ENCODE measurements around the gene KRT81.

The KRT81 gene

GRCh38 chr12:52291267-52291935 is at the start of gene KRT81:
KRT81 (minus strand) TSS chr12:52291534; CDS start chr12:52291465, 69 bp downstream.
- no peak for DNase-seq (ENCODE audit: low read depth in 2 of 2)

GRCh38 chr12:52338241-52338960 is 47.1 kb upstream of the KRT81 start:
- DNase-seq (ENCODE audit: low read depth in 2 of 2) = no peak

- DNase-seq (ENCODE audit: low read depth in 2 of 2) = no peak
These were observed 45.7 kb upstream of the KRT81 start for GRCh38 chr12:52337054-52337453.

GRCh38 chr12:52336641-52337040 is 45.3 kb upstream of the KRT81 start:
- DNase-seq (ENCODE audit: low read depth in 2 of 2) = no peak

GRCh38 chr12:52335598-52336262 is 44.4 kb upstream of the KRT81 start:
- DNase-seq (ENCODE audit: low read depth in 2 of 2) = no peak

- DNase-seq (ENCODE audit: low read depth in 2 of 2) = no peak
These were observed 42.9 kb upstream of the KRT81 start for GRCh38 chr12:52334185-52334584.

- DNase-seq (ENCODE audit: low read depth in 2 of 2) = no peak
These were observed 42.0 kb upstream of the KRT81 start for GRCh38 chr12:52333321-52333720.

- no peak for DNase-seq (ENCODE audit: low read depth in 2 of 2)
These were observed 41.0 kb upstream of the KRT81 start for GRCh38 chr12:52332381-52332780.

- DNase-seq (ENCODE audit: low read depth in 2 of 2) = no peak
These were observed 40.5 kb upstream of the KRT81 start for GRCh38 chr12:52331833-52332232.

- no peak for DNase-seq (ENCODE audit: low read depth in 2 of 2)
These were observed 39.7 kb upstream of the KRT81 start for GRCh38 chr12:52331039-52331438.

GRCh38 chr12:52327830-52328500 is 36.6 kb upstream of the KRT81 start:
- DNase-seq (ENCODE audit: low read depth in 2 of 2) = no peak

- DNase-seq (ENCODE audit: low read depth in 2 of 2) = peak; percentile 53 to 73
These were observed 35.9 kb upstream of the KRT81 start for GRCh38 chr12:52327052-52327829.

- no peak for DNase-seq (ENCODE audit: low read depth in 2 of 2)
These were observed 32.8 kb upstream of the KRT81 start for GRCh38 chr12:52324153-52324444.

GRCh38 chr12:52323416-52324152 is 32.2 kb upstream of the KRT81 start:
- no peak for DNase-seq (ENCODE audit: low read depth in 2 of 2)

- DNase-seq (ENCODE audit: low read depth in 2 of 2) = no peak
These were observed 31.7 kb upstream of the KRT81 start for GRCh38 chr12:52323001-52323400.

GRCh38 chr12:52322069-52322468 is 30.7 kb upstream of the KRT81 start:
- DNase-seq (ENCODE audit: low read depth in 2 of 2) = no peak

GRCh38 chr12:52321418-52321817 is 30.1 kb upstream of the KRT81 start:
- no peak for DNase-seq (ENCODE audit: low read depth in 2 of 2)

GRCh38 chr12:52320784-52321400 is 29.6 kb upstream of the KRT81 start, which contains the start of gene KRT83:
KRT83 (minus strand) TSS chr12:52321398; CDS start chr12:52321335, 63 bp downstream.
- DNase-seq (ENCODE audit: low read depth in 2 of 2) = no peak

- DNase-seq (ENCODE audit: low read depth in 2 of 2) = no peak
These were observed 27.8 kb upstream of the KRT81 start for GRCh38 chr12:52319097-52319496.

- DNase-seq (ENCODE audit: low read depth in 2 of 2) = no peak
These were observed 27.1 kb upstream of the KRT81 start for GRCh38 chr12:52318241-52318990.
